Measurements from ENCODE around the gene CADPS2.
A peak's percentile ranks its signal among the peaks of the same experiment; 100 is the strongest.

DNA sequence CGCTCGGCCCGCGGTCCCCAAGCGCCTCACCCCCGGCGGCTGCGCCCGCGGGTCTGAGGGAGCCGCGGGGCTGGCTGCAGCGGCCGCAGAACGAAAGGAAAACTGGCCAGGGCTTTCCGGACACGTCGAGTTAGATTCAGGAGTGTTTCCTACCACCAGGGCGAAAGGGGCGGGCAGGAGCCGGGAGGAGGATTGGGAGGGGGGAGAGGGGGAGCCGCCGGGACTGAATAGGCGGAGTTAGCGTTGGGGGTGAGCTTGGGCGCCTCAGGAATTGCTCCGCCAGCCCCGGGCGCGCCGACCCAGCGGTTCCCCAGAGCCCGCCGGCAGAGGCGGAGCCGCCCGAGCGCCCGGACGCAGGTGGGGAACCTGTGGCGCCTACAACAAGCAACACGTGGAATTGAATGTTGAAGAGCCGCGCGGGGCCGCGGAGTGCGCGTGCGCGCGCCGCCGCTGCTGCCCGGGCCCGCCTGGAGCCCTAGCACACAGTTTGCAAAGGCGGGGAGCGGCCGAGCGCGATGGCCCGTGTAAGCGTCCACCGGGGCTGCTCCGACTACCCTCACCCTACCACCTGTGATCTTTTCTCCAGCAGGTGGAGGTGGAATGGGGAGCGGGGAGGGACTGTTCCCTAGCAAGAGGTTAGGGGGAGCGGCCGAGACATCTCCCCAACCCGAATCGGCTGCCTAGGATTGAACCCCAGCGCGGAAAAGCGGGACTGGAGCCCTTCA, at the start of gene CADPS2:
- TF ChIP-seq, protein P1, sequence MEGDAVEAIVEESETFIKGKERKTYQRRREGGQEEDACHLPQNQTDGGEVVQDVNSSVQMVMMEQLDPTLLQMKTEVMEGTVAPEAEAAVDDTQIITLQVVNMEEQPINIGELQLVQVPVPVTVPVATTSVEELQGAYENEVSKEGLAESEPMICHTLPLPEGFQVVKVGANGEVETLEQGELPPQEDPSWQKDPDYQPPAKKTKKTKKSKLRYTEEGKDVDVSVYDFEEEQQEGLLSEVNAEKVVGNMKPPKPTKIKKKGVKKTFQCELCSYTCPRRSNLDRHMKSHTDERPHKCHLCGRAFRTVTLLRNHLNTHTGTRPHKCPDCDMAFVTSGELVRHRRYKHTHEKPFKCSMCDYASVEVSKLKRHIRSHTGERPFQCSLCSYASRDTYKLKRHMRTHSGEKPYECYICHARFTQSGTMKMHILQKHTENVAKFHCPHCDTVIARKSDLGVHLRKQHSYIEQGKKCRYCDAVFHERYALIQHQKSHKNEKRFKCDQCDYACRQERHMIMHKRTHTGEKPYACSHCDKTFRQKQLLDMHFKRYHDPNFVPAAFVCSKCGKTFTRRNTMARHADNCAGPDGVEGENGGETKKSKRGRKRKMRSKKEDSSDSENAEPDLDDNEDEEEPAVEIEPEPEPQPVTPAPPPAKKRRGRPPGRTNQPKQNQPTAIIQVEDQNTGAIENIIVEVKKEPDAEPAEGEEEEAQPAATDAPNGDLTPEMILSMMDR (IDR thresholded peaks at IDR 0.05), result peak; percentile 25 to 63 (median 46)
- TF ChIP-seq POLR2AphosphoS5 (IDR thresholded peaks at IDR 0.05) (peak; percentile 24 to 87), POLR2A (IDR thresholded peaks at IDR 0.05) (peak in 3 of 4 donors; percentile 54 to 87 (median 81)), EP300 (IDR thresholded peaks at IDR 0.05) (no peak)
